ENCODE results near the gene SOCS3.

The SOCS3 gene

GRCh38 chr17:78329263-78330059 lies 30.4 kb downstream of the SOCS3 start:
- no peaks in the 10 kb centered on the region for H3K9me3 ChIP-seq (ENCODE audit: low read depth, low read length)
- no peak overlapping the region for H3K9ac ChIP-seq (ENCODE audit: insufficient read length)
- no peak for DNase-seq (ENCODE audit: low read depth, low spot score)
- no peaks in the 10 kb centered on the region for H3K36me3 ChIP-seq (ENCODE audit: insufficient read depth, low read length)
- no peak overlapping the region for H3K4me3 ChIP-seq
- H3K27ac ChIP-seq = 0 out of 2 replicates have a peak overlapping the region, but pooled peaks have one; percentile 14
- TF ChIP-seq FOXP2 (optimal IDR thresholded peaks at IDR 0.05; ENCODE audit: control extremely low read depth, extremely low read length, insufficient read depth) (no peak), POLR2AphosphoS5 (IDR thresholded peaks at IDR 0.05; ENCODE audit: borderline replicate concordance, low read depth, low read length) (no peak), EZH2 (IDR thresholded peaks at IDR 0.05) (no peak)

- no peaks in the 10 kb centered on the region for H3K9me3 ChIP-seq (ENCODE audit: low read depth, low read length)
- TF ChIP-seq EZH2 (IDR thresholded peaks at IDR 0.05) = no peak
- no peak overlapping the region for H3K27ac ChIP-seq
- no peak overlapping the region for H3K9ac ChIP-seq (ENCODE audit: insufficient read length)
- H3K4me3 ChIP-seq = no peak overlapping the region
- DNase-seq (ENCODE audit: low read depth, low spot score) = no peak
- no peaks in the 10 kb centered on the region for H3K36me3 ChIP-seq (ENCODE audit: insufficient read depth, low read length)
Observed at GRCh38 chr17:78327880-78328279, 32.0 kb downstream of the SOCS3 start.

- Histone ChIP-seq H3K9ac (ENCODE audit: insufficient read length) (no peak overlapping the region), H3K27ac (peak overlapping the region; percentile 56; the same call in 1 of the 2 replicates)
Observed at GRCh38 chr17:78325076-78325687, 34.7 kb downstream of the SOCS3 start.

GRCh38 chr17:78324391-78325075 lies 35.3 kb downstream of the SOCS3 start:
- H3K27ac ChIP-seq = peak overlapping the region; percentile 56; the same call in 1 of the 2 replicates
- no peak for TF ChIP-seq EZH2 (IDR thresholded peaks at IDR 0.05)
- no peak for TF ChIP-seq FOXP2 (optimal IDR thresholded peaks at IDR 0.05; ENCODE audit: control extremely low read depth, extremely low read length, insufficient read depth)
- no peak for TF ChIP-seq POLR2AphosphoS5 (IDR thresholded peaks at IDR 0.05; ENCODE audit: borderline replicate concordance, low read depth, low read length)
- DNase-seq (ENCODE audit: low read depth, low spot score) = no peak
- H3K9me3 ChIP-seq (ENCODE audit: low read depth, low read length) = no peaks in the 10 kb centered on the region
- H3K4me3 ChIP-seq = peak overlapping the region; percentile 49
- H3K36me3 ChIP-seq (ENCODE audit: insufficient read depth, low read length) = no peaks in the 10 kb centered on the region
- no peak overlapping the region for H3K9ac ChIP-seq (ENCODE audit: insufficient read length)

More at GRCh38 chr17:78325076-78325687, 34.7 kb downstream of the SOCS3 start:
- TF ChIP-seq FOXP2 (optimal IDR thresholded peaks at IDR 0.05; ENCODE audit: control extremely low read depth, extremely low read length, insufficient read depth) = no peak
- no peak for TF ChIP-seq POLR2AphosphoS5 (IDR thresholded peaks at IDR 0.05; ENCODE audit: borderline replicate concordance, low read depth, low read length)
- TF ChIP-seq EZH2 (IDR thresholded peaks at IDR 0.05) = no peak
- Histone ChIP-seq H3K36me3 (ENCODE audit: insufficient read depth, low read length) (no peaks in the 10 kb centered on the region), H3K4me3 (no peak overlapping the region), H3K9me3 (ENCODE audit: low read depth, low read length) (no peaks in the 10 kb centered on the region)
- DNase-seq (ENCODE audit: low read depth, low spot score) = no peak

GRCh38 chr17:78323826-78324390 lies 36.0 kb downstream of the SOCS3 start:
- Histone ChIP-seq H3K9me3 (ENCODE audit: low read depth, low read length) (no peaks in the 10 kb centered on the region), H3K9ac (ENCODE audit: insufficient read length) (no peak overlapping the region), H3K4me3 (peak overlapping the region; percentile 49; the same call in 1 of the 2 replicates), H3K36me3 (ENCODE audit: insufficient read depth, low read length) (no peaks in the 10 kb centered on the region), H3K27ac (0 out of 2 replicates have a peak overlapping the region, but pooled peaks have one; percentile 56)
- no peak for TF ChIP-seq EZH2 (IDR thresholded peaks at IDR 0.05)
- TF ChIP-seq FOXP2 (optimal IDR thresholded peaks at IDR 0.05; ENCODE audit: control extremely low read depth, extremely low read length, insufficient read depth) = no peak
- no peak for TF ChIP-seq POLR2AphosphoS5 (IDR thresholded peaks at IDR 0.05; ENCODE audit: borderline replicate concordance, low read depth, low read length)
- no peak for DNase-seq (ENCODE audit: low read depth, low spot score)

GRCh38 chr17:78322858-78323455 lies 36.9 kb downstream of the SOCS3 start:
- H3K36me3 ChIP-seq (ENCODE audit: insufficient read depth, low read length) = no peaks in the 10 kb centered on the region
- TF ChIP-seq POLR2AphosphoS5 (IDR thresholded peaks at IDR 0.05; ENCODE audit: borderline replicate concordance, low read depth, low read length) (no peak), EZH2 (IDR thresholded peaks at IDR 0.05) (no peak), FOXP2 (optimal IDR thresholded peaks at IDR 0.05; ENCODE audit: control extremely low read depth, extremely low read length, insufficient read depth) (no peak)

GRCh38 chr17:78322327-78322857 lies 37.5 kb downstream of the SOCS3 start:
- Histone ChIP-seq H3K9ac (ENCODE audit: insufficient read length) (no peak overlapping the region), H3K27ac (no peak overlapping the region), H3K4me3 (no peak overlapping the region), H3K36me3 (ENCODE audit: insufficient read depth, low read length) (no peaks in the 10 kb centered on the region), H3K9me3 (ENCODE audit: low read depth, low read length) (no peaks in the 10 kb centered on the region)
- TF ChIP-seq FOXP2 (optimal IDR thresholded peaks at IDR 0.05; ENCODE audit: control extremely low read depth, extremely low read length, insufficient read depth) (no peak), EZH2 (IDR thresholded peaks at IDR 0.05) (no peak), POLR2AphosphoS5 (IDR thresholded peaks at IDR 0.05; ENCODE audit: borderline replicate concordance, low read depth, low read length) (no peak)
- DNase-seq (ENCODE audit: low read depth, low spot score) = no peak

More at GRCh38 chr17:78322858-78323455, 36.9 kb downstream of the SOCS3 start:
- Histone ChIP-seq H3K27ac (no peak overlapping the region), H3K9ac (ENCODE audit: insufficient read length) (no peak overlapping the region), H3K9me3 (ENCODE audit: low read depth, low read length) (no peaks in the 10 kb centered on the region), H3K4me3 (no peak overlapping the region)
- no peak for DNase-seq (ENCODE audit: low read depth, low spot score)

Data from SK-N-MC (cell line).